Measurements from ENCODE around the gene VEGFA.

The VEGFA gene

GRCh38 chr6:43810965-43811732, 41.1 kb downstream of the VEGFA start:
- TF ChIP-seq GATA2 (IDR thresholded peaks at IDR 0.05; ENCODE audit: low read depth, low read length) = no peak
- TF ChIP-seq GATA3 (IDR thresholded peaks at IDR 0.05; ENCODE audit: low read depth, low read length) = no peak

DNA sequence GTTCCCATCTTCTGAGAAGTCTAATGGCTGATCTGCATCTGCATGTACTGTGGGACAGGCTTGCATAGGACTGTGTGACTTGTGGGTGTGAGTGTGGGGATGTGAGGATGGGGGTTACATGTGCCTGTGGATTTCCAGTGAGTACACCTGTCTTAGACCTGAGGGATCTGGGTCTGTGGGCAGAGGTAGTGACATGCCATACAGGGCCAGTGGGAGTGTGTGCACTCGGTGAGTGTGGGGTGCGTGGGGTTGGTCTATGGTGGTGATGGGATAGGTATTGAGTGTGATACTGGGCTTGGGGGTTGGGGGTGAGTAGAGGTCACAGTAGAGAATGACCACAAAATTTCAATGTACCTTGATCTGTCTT, 41.7 kb downstream of the VEGFA start:
- TF ChIP-seq GATA3 (IDR thresholded peaks at IDR 0.05; ENCODE audit: low read depth, low read length) (no peak), GATA2 (IDR thresholded peaks at IDR 0.05; ENCODE audit: low read depth, low read length) (no peak)

DNA sequence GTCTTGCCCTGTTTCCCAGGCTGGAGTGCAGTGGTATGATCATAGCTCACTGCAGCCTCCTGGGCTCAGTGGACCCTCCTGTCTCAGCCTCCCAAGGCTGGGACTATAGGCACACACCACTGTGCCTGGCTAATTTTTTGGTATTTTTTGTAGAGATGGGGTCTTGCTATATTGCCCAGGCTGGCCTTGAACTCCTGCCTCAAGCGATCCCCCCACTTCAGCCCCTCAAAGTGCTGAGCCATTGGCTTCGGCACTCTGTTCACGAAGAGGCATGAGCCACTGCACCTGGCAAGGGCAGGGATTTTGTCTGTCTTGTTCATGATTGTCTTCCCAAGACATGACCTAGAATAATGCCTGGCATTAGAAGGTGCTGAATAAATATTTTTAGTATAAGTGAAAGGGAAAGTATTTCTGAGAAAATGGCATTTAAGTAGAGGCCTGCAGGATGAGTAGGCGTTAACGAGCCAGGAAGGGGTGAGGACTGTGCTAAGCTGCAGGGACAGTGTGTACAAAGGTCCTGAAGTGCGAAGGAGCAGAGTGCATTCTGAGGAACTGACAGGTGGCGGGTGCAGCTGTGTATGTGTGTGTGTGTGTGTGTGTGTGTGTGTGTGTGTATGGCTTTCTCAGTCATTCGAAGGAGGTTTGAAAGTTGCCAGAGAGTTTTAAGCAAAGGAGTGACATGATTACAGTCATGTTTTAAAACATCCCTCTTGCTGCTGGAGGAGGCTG, 43.0 kb downstream of the VEGFA start:
- TF ChIP-seq GATA3 (IDR thresholded peaks at IDR 0.05; ENCODE audit: low read depth, low read length) (no peak), GATA2 (IDR thresholded peaks at IDR 0.05; ENCODE audit: low read depth, low read length) (no peak)

- TF ChIP-seq GATA2 (IDR thresholded peaks at IDR 0.05; ENCODE audit: low read depth, low read length) = no peak
- TF ChIP-seq GATA3 (IDR thresholded peaks at IDR 0.05; ENCODE audit: low read depth, low read length) = no peak
These were observed 44.1 kb downstream of the VEGFA start for GRCh38 chr6:43814111-43814510.

- TF ChIP-seq GATA2 (IDR thresholded peaks at IDR 0.05; ENCODE audit: low read depth, low read length) (no peak), GATA3 (IDR thresholded peaks at IDR 0.05; ENCODE audit: low read depth, low read length) (no peak)
These were observed 44.9 kb downstream of the VEGFA start for GRCh38 chr6:43814865-43815264.

DNA sequence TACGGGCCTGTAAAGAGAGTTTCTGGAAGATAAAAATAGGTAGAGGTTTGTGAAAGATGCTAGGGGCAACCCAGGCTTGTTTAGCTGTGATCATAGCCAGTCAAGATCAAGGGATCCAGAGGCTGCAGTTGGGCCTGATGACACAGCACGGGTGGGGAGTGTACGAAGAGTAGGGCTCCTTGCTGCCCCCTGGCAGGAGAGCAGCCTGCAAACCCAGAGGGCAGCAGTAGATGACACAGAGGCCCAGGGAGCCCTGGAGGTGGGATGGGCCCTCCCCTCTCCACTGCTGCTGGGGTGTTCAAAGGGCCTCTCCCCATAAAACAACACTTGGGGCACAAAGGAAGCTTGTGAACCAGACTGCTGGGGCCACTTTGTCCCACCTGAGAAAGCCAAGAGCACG, 47.2 kb downstream of the VEGFA start:
- TF ChIP-seq GATA2 (IDR thresholded peaks at IDR 0.05; ENCODE audit: low read depth, low read length) (no peak), GATA3 (IDR thresholded peaks at IDR 0.05; ENCODE audit: low read depth, low read length) (no peak)

GRCh38 chr6:43819958-43820357, 49.9 kb downstream of the VEGFA start:
- TF ChIP-seq GATA3 (IDR thresholded peaks at IDR 0.05; ENCODE audit: low read depth, low read length) (no peak), GATA2 (IDR thresholded peaks at IDR 0.05; ENCODE audit: low read depth, low read length) (no peak)

DNA sequence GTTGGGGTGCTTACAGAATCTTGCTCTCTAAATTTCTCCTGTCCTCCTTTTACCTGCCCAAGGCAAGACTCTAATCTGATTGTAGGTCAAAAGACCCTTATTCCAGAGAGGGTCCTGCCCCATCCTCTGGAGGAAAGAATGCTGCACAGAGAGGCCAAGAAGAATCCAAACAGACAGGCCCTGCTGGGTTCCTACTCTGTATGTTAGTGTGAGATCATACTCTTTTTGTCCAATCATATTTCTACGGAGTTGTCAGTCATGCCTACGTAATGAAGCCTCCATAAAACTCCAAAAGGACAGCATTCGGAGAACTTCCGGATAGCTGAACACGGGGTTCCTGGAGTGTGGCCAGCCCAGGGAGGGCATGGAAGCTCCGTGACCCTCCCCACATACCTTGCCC, 50.5 kb downstream of the VEGFA start:
- TF ChIP-seq GATA2 (IDR thresholded peaks at IDR 0.05; ENCODE audit: low read depth, low read length) (no peak), GATA3 (IDR thresholded peaks at IDR 0.05; ENCODE audit: low read depth, low read length) (no peak)

DNA sequence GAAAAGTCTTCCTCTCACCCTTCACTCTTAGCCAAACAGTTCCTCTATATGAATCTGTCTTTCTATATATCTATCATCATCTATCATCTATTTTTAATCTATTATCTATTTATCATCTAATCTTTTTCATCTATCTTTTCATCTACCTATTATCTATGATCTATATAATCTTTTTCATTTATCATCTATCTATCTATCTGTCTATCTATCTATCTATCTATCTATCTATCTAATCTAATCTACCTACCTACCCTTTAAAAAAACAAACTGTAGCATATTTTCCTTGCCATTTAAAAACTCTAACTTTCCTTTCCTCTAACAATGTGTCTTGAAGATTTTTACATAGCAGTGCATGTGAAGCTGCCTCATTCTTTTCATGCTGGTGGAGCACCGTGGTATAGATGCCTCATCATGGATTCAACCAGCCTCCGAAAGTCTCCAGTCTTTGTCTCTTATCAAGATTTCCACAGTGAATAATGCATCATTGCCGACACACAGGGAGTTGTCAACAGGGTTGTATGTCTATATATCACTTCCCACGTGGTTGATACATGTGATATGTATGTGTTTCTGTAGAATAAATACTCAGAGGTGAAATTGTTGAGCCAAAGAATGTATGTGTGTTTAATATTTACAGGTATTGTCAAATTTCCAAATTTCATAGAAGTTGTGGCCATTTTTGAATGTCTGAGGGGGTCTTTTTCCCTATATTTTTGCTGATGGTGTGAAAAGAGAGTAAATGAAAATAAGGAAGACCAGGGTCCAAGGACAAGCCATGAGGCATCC, 51.3 kb downstream of the VEGFA start:
- TF ChIP-seq GATA2 (IDR thresholded peaks at IDR 0.05; ENCODE audit: low read depth, low read length) (no peak), GATA3 (IDR thresholded peaks at IDR 0.05; ENCODE audit: low read depth, low read length) (no peak)

- TF ChIP-seq GATA3 (IDR thresholded peaks at IDR 0.05; ENCODE audit: low read depth, low read length) (no peak), GATA2 (IDR thresholded peaks at IDR 0.05; ENCODE audit: low read depth, low read length) (no peak)
These were observed 53.4 kb downstream of the VEGFA start for GRCh38 chr6:43823390-43823789.

DNA sequence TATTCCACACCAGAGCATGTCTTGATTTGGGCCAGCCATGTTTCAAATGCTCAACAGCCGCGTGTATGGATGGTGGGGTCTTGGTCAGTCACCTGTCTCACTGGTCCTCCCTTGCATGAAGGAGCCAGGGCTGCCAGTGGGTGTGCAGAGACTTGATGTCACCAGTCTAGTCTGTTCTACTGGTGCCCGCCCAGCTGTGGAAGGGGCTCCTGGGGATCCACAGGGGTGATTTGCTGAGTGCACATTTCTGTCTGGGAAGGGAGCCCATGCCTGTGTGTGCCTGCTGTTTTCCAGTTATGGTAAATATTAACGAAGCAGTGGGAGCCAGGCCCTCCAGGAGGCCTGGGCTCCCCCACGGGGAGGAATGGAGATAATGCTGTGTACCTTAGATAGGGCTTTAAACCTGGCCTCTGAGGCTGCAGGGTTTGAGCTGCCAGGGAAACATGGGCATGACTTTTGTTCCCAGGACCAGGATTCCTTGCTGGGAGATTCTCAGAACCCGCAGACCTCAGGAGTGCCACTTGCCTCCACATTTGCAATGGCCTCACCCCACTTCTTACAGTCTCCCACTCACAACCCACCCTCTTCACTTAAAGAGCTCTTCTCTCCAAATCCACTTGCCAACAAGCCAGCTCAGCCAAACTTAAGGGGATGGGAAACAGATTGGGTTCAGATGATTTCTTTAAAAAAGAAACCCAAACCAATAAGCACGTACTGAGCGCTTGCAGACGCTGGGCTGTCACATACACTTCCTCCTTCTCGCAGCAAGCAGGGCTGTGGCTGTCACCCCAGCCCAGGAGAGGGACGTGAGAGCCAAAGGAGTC, 54.1 kb downstream of the VEGFA start:
- no peak for TF ChIP-seq GATA3 (IDR thresholded peaks at IDR 0.05; ENCODE audit: low read depth, low read length)
- no peak for TF ChIP-seq GATA2 (IDR thresholded peaks at IDR 0.05; ENCODE audit: low read depth, low read length)

DNA sequence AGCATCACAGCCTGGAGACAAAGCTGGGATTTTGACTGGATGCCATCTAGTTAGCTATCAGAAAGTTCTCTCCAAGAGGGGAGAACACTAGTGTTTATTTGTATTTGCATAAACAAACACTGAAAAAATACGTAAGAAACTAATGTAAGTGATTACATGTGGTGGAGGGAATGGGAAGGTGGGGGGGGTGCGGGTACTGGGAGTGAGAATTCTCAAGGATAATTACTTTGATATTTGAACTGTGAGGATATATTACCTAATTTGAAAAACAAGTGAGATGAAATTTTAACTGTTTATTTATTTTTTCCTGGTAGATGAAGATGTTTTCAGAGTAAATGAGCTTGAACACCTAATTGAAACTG, 54.7 kb downstream of the VEGFA start:
- TF ChIP-seq GATA3 (IDR thresholded peaks at IDR 0.05; ENCODE audit: low read depth, low read length) = no peak
- no peak for TF ChIP-seq GATA2 (IDR thresholded peaks at IDR 0.05; ENCODE audit: low read depth, low read length)

- TF ChIP-seq GATA3 (IDR thresholded peaks at IDR 0.05; ENCODE audit: low read depth, low read length) (no peak), GATA2 (IDR thresholded peaks at IDR 0.05; ENCODE audit: low read depth, low read length) (no peak)
These were observed 55.4 kb downstream of the VEGFA start for GRCh38 chr6:43825187-43826115.
